Measurements from ENCODE around the gene CDC42BPA.
"Not testable (repeated sequence)": the region's sequence is repeated elsewhere in the genome, so short reads cannot be mapped to it uniquely, and the experiment has no call there.

Gene CDC42BPA

GRCh38 chr1:227125929-227126545 is 192.3 kb downstream of the CDC42BPA start:
- no peaks in the 10 kb centered on the region for H3K9me3 Mint-ChIP-seq
- H3K27ac Mint-ChIP-seq = no peak overlapping the region
- no peaks in the 10 kb centered on the region for H3K36me3 Mint-ChIP-seq
- no peak for ATAC-seq
- H3K27me3 Mint-ChIP-seq = peaks cover 6% of the 10 kb centered on the region
- H3K4me1 Mint-ChIP-seq = no peaks in the 10 kb centered on the region
- no peak overlapping the region for H3K4me3 Mint-ChIP-seq

DNA sequence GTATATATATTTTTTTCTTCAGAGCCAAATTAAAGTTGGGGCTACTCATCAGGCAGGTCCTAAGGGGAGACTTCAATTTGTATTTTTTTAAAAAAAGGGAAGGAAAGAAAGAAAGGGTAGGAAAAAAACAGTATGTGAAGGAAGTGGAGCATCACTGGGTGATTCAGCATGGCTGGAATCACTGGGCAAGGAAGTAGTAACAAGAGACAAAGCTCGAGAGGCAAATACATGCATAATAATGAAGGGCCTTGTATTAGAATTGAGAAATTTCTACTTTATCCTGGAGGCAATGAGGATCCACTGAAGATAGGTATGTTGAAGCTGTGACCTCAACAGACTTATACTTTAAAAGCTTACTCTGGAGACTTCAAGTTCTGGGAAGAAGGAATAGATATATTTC is 193.8 kb downstream of the CDC42BPA start:
- H3K4me1 Mint-ChIP-seq = no peaks in the 10 kb centered on the region
- H3K27ac Mint-ChIP-seq = no peak overlapping the region
- no peak for ATAC-seq
- H3K4me3 Mint-ChIP-seq = no peak overlapping the region
- H3K9me3 Mint-ChIP-seq = no peaks in the 10 kb centered on the region
- H3K36me3 Mint-ChIP-seq = no peaks in the 10 kb centered on the region
- no peaks in the 10 kb centered on the region for H3K27me3 Mint-ChIP-seq

DNA sequence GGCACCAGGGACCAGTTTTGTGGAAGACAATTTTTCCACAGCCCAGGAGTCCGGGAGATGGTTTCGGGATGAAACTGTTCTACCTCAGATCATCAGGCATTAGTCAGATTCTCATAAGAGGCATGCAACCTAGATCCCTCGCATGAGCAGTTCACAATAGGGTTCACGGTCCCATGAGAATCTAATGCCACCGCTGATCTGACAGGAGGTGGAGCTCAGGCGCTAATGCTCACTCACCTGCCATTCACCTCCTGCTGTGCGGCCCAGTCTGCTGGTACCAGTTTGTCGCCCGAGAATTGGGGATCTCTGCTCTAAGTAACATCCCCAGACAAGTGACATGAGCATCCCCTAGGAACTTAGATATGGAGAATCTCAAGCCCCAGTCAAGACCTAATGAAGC is 197.5 kb downstream of the CDC42BPA start:
- Mint-ChIP-seq H3K36me3 (no peaks in the 10 kb centered on the region), H3K9me3 (no peaks in the 10 kb centered on the region), H3K4me1 (no peaks in the 10 kb centered on the region), H3K27me3 (no peaks in the 10 kb centered on the region), H3K27ac (no peak overlapping the region), H3K4me3 (no peak overlapping the region)
- no peak for ATAC-seq

DNA sequence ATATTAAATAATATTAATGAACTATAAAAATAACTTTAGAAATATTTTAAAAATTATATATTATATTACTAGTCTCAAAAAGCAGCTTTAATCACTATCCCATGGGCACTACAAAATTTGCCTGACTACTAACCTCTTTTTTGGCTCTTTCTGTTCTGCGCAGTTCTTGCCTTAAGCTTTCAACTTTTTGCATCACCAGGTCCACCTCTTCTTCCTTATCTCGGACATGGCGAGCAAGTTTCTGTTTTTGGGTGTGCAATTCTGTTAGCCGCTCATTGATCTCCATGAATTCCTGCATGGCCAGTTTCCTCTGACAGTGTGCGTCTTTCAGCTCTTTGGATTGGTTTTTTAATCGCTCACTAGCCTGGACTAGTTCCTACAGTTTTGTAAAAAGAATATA is 205.8 kb downstream of the CDC42BPA start:
- Mint-ChIP-seq H3K27ac (no peak overlapping the region), H3K36me3 (no peaks in the 10 kb centered on the region), H3K9me3 (no peaks in the 10 kb centered on the region), H3K4me1 (no peaks in the 10 kb centered on the region), H3K4me3 (no peak overlapping the region), H3K27me3 (peaks cover 30% of the 10 kb centered on the region)
- ATAC-seq = no peak

DNA sequence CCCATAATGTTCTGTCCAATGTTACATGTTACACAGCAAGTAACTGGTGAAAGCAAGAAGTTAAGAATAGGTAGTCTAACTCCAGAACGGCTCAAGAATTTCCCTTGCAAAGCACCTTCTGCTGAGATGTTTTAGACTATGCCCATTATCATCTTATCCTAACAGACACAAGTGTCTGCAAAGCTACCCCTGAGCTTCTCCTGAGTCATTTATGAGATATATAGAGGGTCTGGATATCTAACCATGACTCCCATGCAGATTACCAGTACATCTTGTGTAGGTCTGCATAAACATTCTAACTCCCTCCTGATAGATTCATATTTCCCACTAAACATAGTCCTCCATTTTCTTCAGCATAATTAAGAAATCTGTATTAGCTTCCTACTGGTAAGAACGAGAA is 206.5 kb downstream of the CDC42BPA start:
- ATAC-seq = no peak
- Mint-ChIP-seq H3K27ac (no peak overlapping the region), H3K36me3 (no peaks in the 10 kb centered on the region), H3K4me3 (no peak overlapping the region), H3K9me3 (no peaks in the 10 kb centered on the region), H3K4me1 (no peaks in the 10 kb centered on the region), H3K27me3 (peaks cover 30% of the 10 kb centered on the region)

DNA sequence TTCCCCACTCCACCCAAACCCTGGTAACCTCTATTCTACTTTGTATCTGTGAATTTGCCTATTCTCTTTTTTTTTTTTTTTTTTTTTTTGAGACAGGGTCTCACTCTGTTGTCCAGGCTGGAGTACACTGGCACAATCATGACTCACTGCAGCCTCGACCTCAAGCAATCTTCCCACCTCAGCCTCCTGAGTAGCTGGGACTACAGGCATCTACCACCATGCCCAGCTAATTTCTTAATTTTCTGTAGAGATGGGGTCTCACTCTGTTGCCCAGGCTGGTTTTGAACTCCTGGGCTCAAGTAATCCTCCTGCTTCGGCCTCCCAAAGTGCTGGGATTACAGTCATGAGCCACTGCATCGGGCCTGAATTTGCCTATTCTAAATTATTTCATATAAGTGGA is 213.0 kb downstream of the CDC42BPA start:
- peaks cover 12% of the 10 kb centered on the region for H3K27me3 Mint-ChIP-seq
- H3K9me3 Mint-ChIP-seq, H3K4me1 Mint-ChIP-seq, H3K36me3 Mint-ChIP-seq, H3K4me3 Mint-ChIP-seq, H3K27ac Mint-ChIP-seq, ATAC-seq: not testable (repeated sequence)

DNA sequence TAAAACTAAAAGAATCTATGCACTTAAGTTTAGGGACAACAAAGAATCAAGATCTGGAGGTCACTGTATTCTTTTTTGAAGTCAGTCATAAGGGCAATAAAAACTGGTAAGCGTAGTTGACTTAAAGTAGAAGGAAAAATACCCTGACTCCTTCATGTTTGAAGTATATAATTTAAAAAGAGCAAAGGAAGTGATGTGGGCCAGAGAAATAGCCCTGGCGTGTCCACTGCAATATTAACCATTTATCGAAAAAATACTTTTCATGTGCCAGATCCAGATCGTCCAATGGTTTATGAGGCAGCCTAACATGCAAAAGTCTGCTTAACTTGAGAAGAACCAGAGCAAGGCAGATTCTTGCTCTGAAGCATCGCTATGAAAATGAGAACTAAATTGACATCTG is 216.2 kb downstream of the CDC42BPA start:
- Mint-ChIP-seq H3K27ac (no peak overlapping the region), H3K4me1 (no peaks in the 10 kb centered on the region), H3K9me3 (peaks cover 3% of the 10 kb centered on the region), H3K27me3 (peaks cover 21% of the 10 kb centered on the region), H3K36me3 (no peaks in the 10 kb centered on the region), H3K4me3 (no peak overlapping the region)
- ATAC-seq = no peak

DNA sequence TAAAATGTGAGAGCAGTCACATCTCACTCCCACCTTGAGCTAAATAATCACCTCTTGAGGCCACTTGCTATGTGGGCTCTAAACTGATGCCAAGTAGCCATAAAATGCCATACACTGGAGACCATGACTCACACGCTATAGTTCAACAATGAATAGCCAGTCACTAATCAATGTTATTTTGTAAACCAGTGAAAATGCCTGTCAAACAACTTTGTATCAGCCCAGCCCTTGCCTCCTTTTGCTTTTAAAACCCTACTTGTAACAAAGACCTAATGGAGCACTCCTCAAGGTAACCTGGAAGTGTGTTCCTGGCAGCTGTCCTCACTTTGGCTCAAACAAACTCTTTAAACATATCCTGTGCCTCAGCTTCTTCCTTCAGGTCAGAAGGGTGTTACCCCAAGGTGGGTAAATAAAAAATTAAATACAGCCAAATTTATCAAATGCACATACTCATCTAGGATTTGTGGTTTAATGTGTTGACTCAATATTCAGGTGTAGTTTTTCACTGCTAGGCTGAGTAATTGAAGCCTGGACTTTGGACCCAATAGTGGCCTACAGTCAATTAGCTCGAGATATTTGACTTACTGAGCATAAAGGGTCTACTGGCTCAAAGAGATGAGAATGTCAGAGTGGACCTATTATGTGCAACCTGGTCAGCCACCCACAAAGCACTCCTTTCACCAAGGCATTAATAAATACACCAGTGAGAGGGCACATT is 223.9 kb downstream of the CDC42BPA start:
- Mint-ChIP-seq H3K27me3 (peaks cover under 1% of the 10 kb centered on the region), H3K9me3 (no peaks in the 10 kb centered on the region), H3K36me3 (no peaks in the 10 kb centered on the region), H3K4me3 (no peak overlapping the region), H3K4me1 (no peaks in the 10 kb centered on the region), H3K27ac (no peak overlapping the region)
- no peak for ATAC-seq

GRCh38 chr1:227093309-227093708 is 225.0 kb downstream of the CDC42BPA start:
- H3K4me3 Mint-ChIP-seq = no peak overlapping the region
- no peak for ATAC-seq
- H3K9me3 Mint-ChIP-seq = no peaks in the 10 kb centered on the region
- no peak overlapping the region for H3K27ac Mint-ChIP-seq
- H3K27me3 Mint-ChIP-seq = no peaks in the 10 kb centered on the region
- H3K36me3 Mint-ChIP-seq = no peaks in the 10 kb centered on the region
- H3K4me1 Mint-ChIP-seq = no peaks in the 10 kb centered on the region

DNA sequence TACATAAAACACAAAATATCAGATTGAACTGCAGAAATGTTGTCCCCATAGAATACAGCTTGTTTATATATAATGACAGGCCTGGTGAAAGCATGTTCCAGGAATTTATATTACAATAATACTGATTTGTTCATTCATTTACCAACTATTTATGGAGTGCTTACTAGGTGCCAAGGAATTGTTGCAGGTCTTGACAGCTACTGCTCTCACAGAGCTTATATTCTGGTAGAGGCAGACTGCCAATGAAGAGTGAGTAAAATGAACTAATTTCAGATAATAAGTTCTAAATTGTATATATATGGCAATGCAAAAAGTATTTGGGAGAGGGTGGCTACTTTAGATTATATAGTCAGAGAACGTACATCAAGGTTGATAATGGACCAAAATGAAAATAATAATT is 226.2 kb downstream of the CDC42BPA start:
- no peak overlapping the region for H3K4me3 Mint-ChIP-seq
- H3K9me3 Mint-ChIP-seq = peaks cover under 1% of the 10 kb centered on the region
- no peak overlapping the region for H3K27ac Mint-ChIP-seq
- H3K4me1 Mint-ChIP-seq = no peaks in the 10 kb centered on the region
- H3K27me3 Mint-ChIP-seq = peaks cover 11% of the 10 kb centered on the region
- no peak for ATAC-seq
- H3K36me3 Mint-ChIP-seq = no peaks in the 10 kb centered on the region

- Mint-ChIP-seq H3K27me3 (peaks cover 35% of the 10 kb centered on the region), H3K4me1 (no peaks in the 10 kb centered on the region), H3K27ac (no peak overlapping the region), H3K9me3 (peaks cover 7% of the 10 kb centered on the region), H3K36me3 (peaks cover 10% of the 10 kb centered on the region), H3K4me3 (no peak overlapping the region)
- ATAC-seq = no peak
These were observed 231.7 kb downstream of the CDC42BPA start for GRCh38 chr1:227086636-227087035.

DNA sequence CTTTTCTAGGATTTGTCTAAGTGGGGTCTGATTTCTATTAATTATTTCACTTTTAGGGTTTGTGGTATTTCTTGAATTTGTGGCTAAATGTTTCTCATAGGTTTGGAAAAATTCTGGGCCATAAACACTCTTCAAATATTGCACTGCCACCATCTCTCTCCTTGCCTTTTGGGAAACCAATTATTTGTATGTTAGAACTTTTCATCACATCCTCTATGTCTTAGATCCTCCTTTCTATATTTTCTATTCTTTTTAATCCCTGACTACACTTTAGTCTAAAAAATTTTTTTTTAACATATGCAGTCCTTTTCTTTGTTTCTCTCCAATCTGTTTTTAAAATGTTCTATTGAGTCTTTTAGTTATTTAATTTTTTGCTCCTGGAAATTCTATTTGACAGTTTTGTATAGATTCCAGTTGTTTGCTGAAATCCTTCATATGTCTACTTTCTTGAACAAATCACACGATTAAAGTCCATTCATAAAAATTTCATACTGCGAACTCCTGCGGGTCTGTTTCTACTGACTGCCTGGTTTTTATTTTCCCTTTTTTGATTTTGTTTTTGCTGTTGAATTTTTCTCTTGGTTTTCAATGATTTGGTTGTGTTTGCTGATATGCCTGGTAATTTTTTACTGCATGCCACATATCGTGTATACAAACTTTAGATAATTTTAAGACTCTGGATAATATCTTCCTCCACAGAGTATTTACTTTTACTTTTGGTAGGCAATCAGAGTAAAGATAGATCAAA is 235.1 kb downstream of the CDC42BPA start:
- H3K4me3 Mint-ChIP-seq = no peak overlapping the region
- H3K27me3 Mint-ChIP-seq = peaks cover 41% of the 10 kb centered on the region
- H3K4me1 Mint-ChIP-seq = no peaks in the 10 kb centered on the region
- peaks cover 10% of the 10 kb centered on the region for H3K36me3 Mint-ChIP-seq
- ATAC-seq = no peak
- peaks cover 7% of the 10 kb centered on the region for H3K9me3 Mint-ChIP-seq
- H3K27ac Mint-ChIP-seq = no peak overlapping the region

DNA sequence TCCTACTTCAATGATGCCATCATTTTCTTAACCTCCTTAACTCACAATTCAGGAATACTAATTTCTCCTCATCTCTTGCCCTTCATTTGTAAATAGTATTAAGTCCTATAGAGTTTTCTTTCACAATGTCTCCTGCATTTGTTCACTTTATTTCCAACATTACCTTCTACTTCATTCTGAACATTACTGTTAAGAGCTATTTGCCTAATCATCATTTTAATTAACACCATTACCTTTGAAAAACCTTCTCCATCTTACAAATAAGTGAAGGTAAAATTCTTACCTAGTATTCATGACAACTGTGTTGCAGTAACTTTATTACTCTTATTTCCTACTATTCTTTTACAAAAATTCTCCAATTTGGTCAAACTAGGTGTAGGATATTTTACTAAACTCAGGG is 240.5 kb downstream of the CDC42BPA start:
- no peaks in the 10 kb centered on the region for H3K4me1 Mint-ChIP-seq
- no peak for ATAC-seq
- H3K9me3 Mint-ChIP-seq = no peaks in the 10 kb centered on the region
- peaks cover 2% of the 10 kb centered on the region for H3K36me3 Mint-ChIP-seq
- no peak overlapping the region for H3K27ac Mint-ChIP-seq
- H3K27me3 Mint-ChIP-seq = peaks cover 44% of the 10 kb centered on the region
- no peak overlapping the region for H3K4me3 Mint-ChIP-seq

DNA sequence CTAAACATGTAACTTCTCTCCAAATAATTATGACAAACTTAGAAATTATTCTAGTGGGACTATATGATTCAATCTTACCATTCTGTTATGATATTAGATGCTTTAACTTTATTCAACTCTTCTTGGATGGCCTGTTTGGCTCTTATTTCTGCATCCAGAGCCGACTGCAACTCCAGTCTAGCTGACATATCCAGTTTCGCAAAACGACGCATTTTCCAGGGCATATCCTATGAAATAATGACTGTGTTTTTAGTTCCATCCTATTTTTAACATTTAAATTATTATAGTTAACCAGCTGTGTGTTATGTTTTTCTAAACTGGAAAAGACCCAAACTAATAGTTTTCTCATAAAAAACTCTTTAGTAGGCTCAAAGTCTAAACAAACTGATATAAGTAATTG is 244.5 kb downstream of the CDC42BPA start:
- no peak overlapping the region for H3K4me3 Mint-ChIP-seq
- H3K4me1 Mint-ChIP-seq = no peaks in the 10 kb centered on the region
- no peak for ATAC-seq
- no peak overlapping the region for H3K27ac Mint-ChIP-seq
- H3K27me3 Mint-ChIP-seq = peaks cover 26% of the 10 kb centered on the region
- H3K36me3 Mint-ChIP-seq = no peaks in the 10 kb centered on the region
- H3K9me3 Mint-ChIP-seq = no peaks in the 10 kb centered on the region

DNA sequence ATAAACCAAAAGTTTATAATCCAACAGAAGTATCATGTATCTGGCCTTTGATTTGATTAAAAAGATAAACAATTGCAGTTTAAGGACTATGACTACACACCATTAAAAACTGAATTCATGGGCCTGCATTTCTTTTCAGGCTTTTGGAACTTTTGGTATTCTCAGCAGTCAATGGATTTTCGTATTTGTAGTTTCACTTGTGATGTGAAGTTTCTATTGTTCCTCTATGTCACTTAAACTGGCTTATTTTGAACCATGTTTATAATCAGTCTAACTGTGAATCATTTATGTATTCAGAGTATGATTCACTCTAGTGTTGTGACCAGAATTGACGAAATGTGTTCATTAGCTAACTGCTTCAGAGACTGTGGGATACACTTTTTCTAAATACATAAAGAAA is 245.3 kb downstream of the CDC42BPA start:
- H3K9me3 Mint-ChIP-seq = no peaks in the 10 kb centered on the region
- no peaks in the 10 kb centered on the region for H3K4me1 Mint-ChIP-seq
- H3K27me3 Mint-ChIP-seq = peaks cover 24% of the 10 kb centered on the region
- no peak overlapping the region for H3K4me3 Mint-ChIP-seq
- ATAC-seq = no peak
- H3K27ac Mint-ChIP-seq = no peak overlapping the region
- H3K36me3 Mint-ChIP-seq = no peaks in the 10 kb centered on the region

Measured in stimulated activated memory B cell treated with anti-CD40 and anti-IgM and Interleukin-4, amounts not matched to agents 10 μg/mL and 1 μg/mL and 100 μg/mL, for 72 hours (primary cell).